Erythroblast (primary cell): ENCODE results near the gene COL4A2.

Experiments
- GATA1 ChIP-seq: IDR thresholded peaks from 2 replicates; pipeline ENCODE4 v1.6.1; 2011; ENCODE audit warnings: low read depth, mild to moderate bottlenecking, control low read depth, low read length, moderate library complexity
- POLR2A ChIP-seq: IDR thresholded peaks from 2 replicates; pipeline ENCODE4 v1.6.1; 2011; ENCODE audit warnings: mild to moderate bottlenecking, low read length

- no peak for TF ChIP-seq POLR2A
- no peak for TF ChIP-seq GATA1
Measured at GRCh38 chr13:110456550-110456949, 149.5 kb downstream of the COL4A2 start.
